Adipose tissue (tissue), 3 donors: ENCODE measurements around the gene NFKBIE. TPM values are rescaled to one million over a fixed set of nuclear protein-coding genes. Genes with fewer than 3 reads are reported as not detected.
"Not testable (repeated sequence)": the region's sequence is repeated elsewhere in the genome, so short reads cannot be mapped to it uniquely, and the experiment has no call there.

ENCODE experiments used
- H3K27ac ChIP-seq: one replicate; pipeline ENCODE4 v1.5.1; 2013; ENCODE audit warnings: low read depth, low read length
- WGBS, 3 donors: extraction: QIAGEN DNeasy Blood & Tissue Kit; methylation state at CpG; one replicate each; pipeline ENCODE4 v1.1.7; 2013; 5-methylcytosine and 5-hydroxymethylcytosine counted together
- polyA plus RNA-seq, 3 donors: library from polyadenylated mRNA; stranded (reverse); fragments of 200-250 nt; gene quantifications; one replicate each; pipeline ENCODE4 v1.2.3, GENCODE V29; 2013
- donor health status: healthy with polysubstance abuse.
- donor health status: Bipolar disorder and iron deficiency.
- donor health status: healthy.

Gene NFKBIE
- 1 to 10 TPM; 3.1 to 9.8 (median 4.9) TPM for polyA plus RNA-seq

GRCh38 chr6:44265007-44265721 is at the start of gene NFKBIE:
TSS of gene NFKBIE (minus strand) at chr6:44265551. CDS start at chr6:44265346, 205 bp downstream.
- WGBS, 3 donors, result 0 to 1% (median 0%) methylated on average over 54 to 72 of the region's 72 CpGs
- no peak within 1 kb of the TSS for H3K27ac ChIP-seq

- WGBS, 3 donors, result 80 to 93% (median 90%) methylated on average over 8 of the region's 8 CpGs
- not testable (repeated sequence) for H3K27ac ChIP-seq
These were observed 49.3 kb upstream of the NFKBIE start for GRCh38 chr6:44314657-44315056.

- H3K27ac ChIP-seq, result no peak within 1 kb of the TSS
- 2 to 3% (median 2%) methylated on average over 52 of the region's 52 CpGs for WGBS, 3 donors
These were observed 47.8 kb upstream of the NFKBIE start, which contains the start of gene AARS2 for GRCh38 chr6:44312901-44313788. TSS of gene AARS2 (minus strand) at chr6:44313347. CDS start at chr6:44313323, 24 bp downstream.

GRCh38 chr6:44311767-44312166 is 46.4 kb upstream of the NFKBIE start:
- 77 to 81% (median 81%) methylated on average over 3 of the region's 3 CpGs for WGBS, 3 donors
- no peak overlapping the region for H3K27ac ChIP-seq

GRCh38 chr6:44311304-44311703 is 46.0 kb upstream of the NFKBIE start:
- WGBS, 3 donors, result 50 to 89% (median 68%) methylated on average over 2 of the region's 2 CpGs

GRCh38 chr6:44310241-44310640 is 44.9 kb upstream of the NFKBIE start:
- 94 to 97% (median 96%) methylated on average over 3 of the region's 3 CpGs for WGBS, 3 donors
- no peak overlapping the region for H3K27ac ChIP-seq

More at GRCh38 chr6:44311304-44311703, 46.0 kb upstream of the NFKBIE start:
- no peak overlapping the region for H3K27ac ChIP-seq

GRCh38 chr6:44309631-44310030 is 44.3 kb upstream of the NFKBIE start:
- no peak overlapping the region for H3K27ac ChIP-seq

- 85 to 93% (median 92%) methylated on average over 2 of the region's 2 CpGs for WGBS, 3 donors
- H3K27ac ChIP-seq, result no peak overlapping the region
These were observed 43.7 kb upstream of the NFKBIE start for GRCh38 chr6:44309092-44309491.

GRCh38 chr6:44307217-44307616 is 41.9 kb upstream of the NFKBIE start:
- H3K27ac ChIP-seq, result no peak overlapping the region
- WGBS, 3 donors, result 96 to 97% (median 96%) methylated on average over 9 to 10 of the region's 10 CpGs

- no peak overlapping the region for H3K27ac ChIP-seq
- WGBS, 3 donors, result 89 to 92% (median 92%) methylated on average over 8 of the region's 8 CpGs
These were observed 41.4 kb upstream of the NFKBIE start for GRCh38 chr6:44306710-44307109.

- WGBS, 3 donors, result 81 to 88% (median 83%) methylated on average over 5 of the region's 5 CpGs
- no peak overlapping the region for H3K27ac ChIP-seq
These were observed 39.9 kb upstream of the NFKBIE start for GRCh38 chr6:44305200-44305725.

- no peak overlapping the region for H3K27ac ChIP-seq
- 83 to 87% (median 84%) methylated on average over 25 of the region's 25 CpGs for WGBS, 3 donors
These were observed 39.2 kb upstream of the NFKBIE start for GRCh38 chr6:44304282-44305199.

GRCh38 chr6:44303842-44304241 is 38.5 kb upstream of the NFKBIE start:
- H3K27ac ChIP-seq, result no peak overlapping the region
- WGBS, 3 donors, result 96 to 98% (median 97%) methylated on average over 6 of the region's 6 CpGs

GRCh38 chr6:44302856-44303255 is 37.5 kb upstream of the NFKBIE start:
- 92 to 97% (median 96%) methylated on average over 12 of the region's 12 CpGs for WGBS, 3 donors

GRCh38 chr6:44301782-44302564 is 36.6 kb upstream of the NFKBIE start:
- no peak overlapping the region for H3K27ac ChIP-seq
- WGBS, 3 donors, result 89 to 93% (median 92%) methylated on average over 14 of the region's 14 CpGs

More at GRCh38 chr6:44302856-44303255, 37.5 kb upstream of the NFKBIE start:
- no peak overlapping the region for H3K27ac ChIP-seq

GRCh38 chr6:44301106-44301505 is 35.8 kb upstream of the NFKBIE start:
- 89 to 99% (median 93%) methylated on average over 7 to 8 of the region's 8 CpGs for WGBS, 3 donors
- no peak overlapping the region for H3K27ac ChIP-seq

GRCh38 chr6:44300292-44300823 is 35.0 kb upstream of the NFKBIE start:
- 84 to 88% (median 88%) methylated on average over 7 of the region's 7 CpGs for WGBS, 3 donors

More at GRCh38 chr6:44300292-44300823, 35.0 kb upstream of the NFKBIE start:
- H3K27ac ChIP-seq, result no peak overlapping the region
